CMK (cell line): Measurements from ENCODE around the gene PHRF1.

ENCODE experiments used
- DNase-seq: peaks from one replicate; pipeline ENCODE4 v3.0.0-alpha.2; 2010; ENCODE audit warnings: low read depth

Gene PHRF1

GRCh38 chr11:575313-575995, 816 bp upstream of the PHRF1 start:
- DNase-seq = no peak

GRCh38 chr11:576811-577610, 741 bp downstream of the PHRF1 start:
- DNase-seq = no peak

- DNase-seq = no peak
Observed at GRCh38 chr11:577611-577894, 1.3 kb downstream of the PHRF1 start.

- no peak for DNase-seq
Observed at GRCh38 chr11:578276-579035, 2.2 kb downstream of the PHRF1 start.

- DNase-seq = no peak
Observed at GRCh38 chr11:579830-580601, 3.7 kb downstream of the PHRF1 start.

GRCh38 chr11:581342-581741, 5.1 kb downstream of the PHRF1 start:
- DNase-seq = no peak

GRCh38 chr11:581752-582151, 5.5 kb downstream of the PHRF1 start:
- no peak for DNase-seq

- DNase-seq = no peak
Observed at GRCh38 chr11:584287-584686, 8.0 kb downstream of the PHRF1 start.

GRCh38 chr11:586376-587316, 10.4 kb downstream of the PHRF1 start:
- DNase-seq = no peak

GRCh38 chr11:587546-587945, 11.3 kb downstream of the PHRF1 start:
- DNase-seq = no peak

GRCh38 chr11:587978-588380, 11.7 kb downstream of the PHRF1 start:
- no peak for DNase-seq

GRCh38 chr11:589798-590197, 13.5 kb downstream of the PHRF1 start:
- DNase-seq = no peak

GRCh38 chr11:590997-591396, 14.7 kb downstream of the PHRF1 start:
- no peak for DNase-seq

GRCh38 chr11:592501-592900, 16.2 kb downstream of the PHRF1 start:
- no peak for DNase-seq

- DNase-seq = no peak
Observed at GRCh38 chr11:592918-593317, 16.6 kb downstream of the PHRF1 start.

- DNase-seq = no peak
Observed at GRCh38 chr11:593347-593746, 17.1 kb downstream of the PHRF1 start.

GRCh38 chr11:595400-595799, 19.1 kb downstream of the PHRF1 start:
- DNase-seq = no peak

GRCh38 chr11:596374-596773, 20.1 kb downstream of the PHRF1 start:
- no peak for DNase-seq

- no peak for DNase-seq
Observed at GRCh38 chr11:597166-597725, 21.0 kb downstream of the PHRF1 start.

- no peak for DNase-seq
Observed at GRCh38 chr11:598005-598680, 21.9 kb downstream of the PHRF1 start.
